ENCODE measurements around the gene PADI6.

PADI6 gene

GRCh38 chr1:17441993-17442357 is 70.0 kb downstream of the PADI6 start:
- Histone ChIP-seq H3K56ac (ENCODE audit: low read length) (no peak overlapping the region), H2AK5ac (ENCODE audit: low read length) (no peak overlapping the region), H4K5ac (ENCODE audit: low read length) (no peak overlapping the region), H3K4me1 (ENCODE audit: control insufficient read depth, low read depth, low read length) (peaks cover 8% of the 10 kb centered on the region), H3K23ac (ENCODE audit: low read length) (no peak overlapping the region), H3K79me2 (ENCODE audit: control insufficient read depth, insufficient read depth, low read length) (peaks cover 19% of the 10 kb centered on the region), H3K9ac (ENCODE audit: low read length) (no peak overlapping the region), H2BK15ac (replicated peaks; ENCODE audit: low read depth) (no peak overlapping the region), H3K4me3 (ENCODE audit: low read length) (no peak overlapping the region), H3K4me2 (ENCODE audit: low read length) (no peak overlapping the region), H4K8ac (ENCODE audit: low read depth, low read length) (no peak overlapping the region), H3K36me3 (ENCODE audit: control insufficient read depth, insufficient read depth, low read length) (no peaks in the 10 kb centered on the region), H2BK5ac (ENCODE audit: low read length) (no peak overlapping the region), H3K27me3 (ENCODE audit: insufficient read depth, low read length, poor library complexity) (no peaks in the 10 kb centered on the region), H3K79me1 (ENCODE audit: low read length) (no peaks in the 10 kb centered on the region), H3K4ac (ENCODE audit: low read depth, low read length) (no peak overlapping the region), H3K18ac (ENCODE audit: low read length) (no peak overlapping the region), H3K27ac (ENCODE audit: low read depth, low read length) (peak overlapping the region; percentile 51), H2BK120ac (ENCODE audit: low read depth, low read length) (no peak overlapping the region)
- no CpG with 5 or more reads among the region's 4 CpGs for WGBS (ENCODE audit: extremely low coverage, insufficient coverage, low lambda C conversion rate)
- no peak for DNase-seq

- no CpG with 5 or more reads among the region's 6 CpGs for WGBS (ENCODE audit: extremely low coverage, insufficient coverage, low lambda C conversion rate)
- H4K8ac ChIP-seq (ENCODE audit: low read depth, low read length): no peak overlapping the region
These were observed 70.8 kb downstream of the PADI6 start for GRCh38 chr1:17442841-17443240.

GRCh38 chr1:17447501-17447992 is 75.6 kb downstream of the PADI6 start:
- Histone ChIP-seq H3K27ac (ENCODE audit: low read depth, low read length) (no peak overlapping the region), H3K56ac (ENCODE audit: low read length) (no peak overlapping the region), H3K4me3 (ENCODE audit: low read length) (no peak overlapping the region), H3K79me1 (ENCODE audit: low read length) (no peaks in the 10 kb centered on the region), H4K5ac (ENCODE audit: low read length) (no peak overlapping the region), H3K27me3 (ENCODE audit: insufficient read depth, low read length, poor library complexity) (no peaks in the 10 kb centered on the region), H2BK5ac (ENCODE audit: low read length) (no peak overlapping the region), H3K4ac (ENCODE audit: low read depth, low read length) (no peak overlapping the region), H2BK120ac (ENCODE audit: low read depth, low read length) (no peak overlapping the region), H3K18ac (ENCODE audit: low read length) (no peak overlapping the region), H3K23ac (ENCODE audit: low read length) (no peak overlapping the region), H3K4me2 (ENCODE audit: low read length) (no peak overlapping the region), H3K4me1 (ENCODE audit: control insufficient read depth, low read depth, low read length) (no peaks in the 10 kb centered on the region), H3K79me2 (ENCODE audit: control insufficient read depth, insufficient read depth, low read length) (no peaks in the 10 kb centered on the region), H2BK15ac (replicated peaks; ENCODE audit: low read depth) (no peak overlapping the region), H2AK5ac (ENCODE audit: low read length) (no peak overlapping the region), H3K9ac (ENCODE audit: low read length) (no peak overlapping the region), H4K8ac (ENCODE audit: low read depth, low read length) (no peak overlapping the region), H3K36me3 (ENCODE audit: control insufficient read depth, insufficient read depth, low read length) (no peaks in the 10 kb centered on the region)
- no CpG with 5 or more reads among the region's 12 CpGs for WGBS (ENCODE audit: extremely low coverage, insufficient coverage, low lambda C conversion rate)
- DNase-seq: no peak

More at GRCh38 chr1:17442841-17443240, 70.8 kb downstream of the PADI6 start:
- no peak overlapping the region for H3K4me3 ChIP-seq (ENCODE audit: low read length)
- no peak overlapping the region for H3K4me2 ChIP-seq (ENCODE audit: low read length)
- H3K23ac ChIP-seq (ENCODE audit: low read length): no peak overlapping the region
- H3K36me3 ChIP-seq (ENCODE audit: control insufficient read depth, insufficient read depth, low read length): no peaks in the 10 kb centered on the region
- no peak for DNase-seq
- no peak overlapping the region for H3K4ac ChIP-seq (ENCODE audit: low read depth, low read length)
- H3K79me2 ChIP-seq (ENCODE audit: control insufficient read depth, insufficient read depth, low read length): peaks cover 14% of the 10 kb centered on the region
- no peak overlapping the region for H3K18ac ChIP-seq (ENCODE audit: low read length)
- peaks cover 8% of the 10 kb centered on the region for H3K4me1 ChIP-seq (ENCODE audit: control insufficient read depth, low read depth, low read length)
- H2BK15ac ChIP-seq (replicated peaks; ENCODE audit: low read depth): no peak overlapping the region
- no peak overlapping the region for H2AK5ac ChIP-seq (ENCODE audit: low read length)
- H3K56ac ChIP-seq (ENCODE audit: low read length): no peak overlapping the region
- no peak overlapping the region for H4K5ac ChIP-seq (ENCODE audit: low read length)
- no peaks in the 10 kb centered on the region for H3K79me1 ChIP-seq (ENCODE audit: low read length)
- no peaks in the 10 kb centered on the region for H3K27me3 ChIP-seq (ENCODE audit: insufficient read depth, low read length, poor library complexity)
- H2BK120ac ChIP-seq (ENCODE audit: low read depth, low read length): no peak overlapping the region
- H2BK5ac ChIP-seq (ENCODE audit: low read length): no peak overlapping the region
- H3K27ac ChIP-seq (ENCODE audit: low read depth, low read length): no peak overlapping the region
- no peak overlapping the region for H3K9ac ChIP-seq (ENCODE audit: low read length)

Data from mesendoderm (in vitro differentiated cells).